Activated T-helper 2 cell treated with anti-CD3 and anti-CD28 coated beads, Interferon-gamma antibody, Interleukin-2, Interleukin-4, amounts not matched to agents 10 μg/mL and 5 μg/mL and 100 μg/mL, durations not matched to agents 14 hours and 24 hours and 36 hours (primary cell): ENCODE data around the gene IGSF8. TPM values are rescaled to one million over a fixed set of nuclear protein-coding genes. Genes with fewer than 3 reads are reported as not detected.

Experiments used
- DNase-seq: peaks from one replicate; pipeline ENCODE4 v3.0.0; 2021; ENCODE audit warnings: low spot score
- H3K27ac Mint-ChIP-seq: one replicate; pipeline ENCODE4 v1.8.0; 2021; ENCODE audit warnings: mixed read lengths
- H3K27me3 Mint-ChIP-seq: one replicate; pipeline ENCODE4 v1.8.0; 2021; ENCODE audit warnings: low read depth, mixed read lengths
- H3K36me3 Mint-ChIP-seq: one replicate; pipeline ENCODE4 v1.8.0; 2021; ENCODE audit warnings: low read depth, mixed read lengths
- H3K4me1 Mint-ChIP-seq: one replicate; pipeline ENCODE4 v1.8.0; 2021; ENCODE audit warnings: low read depth, mixed read lengths
- H3K4me3 Mint-ChIP-seq: one replicate; pipeline ENCODE4 v1.8.0; 2021; ENCODE audit warnings: low read depth, mild to moderate bottlenecking, moderate library complexity, mixed read lengths
- H3K9me3 Mint-ChIP-seq: one replicate; pipeline ENCODE4 v1.8.0; 2021; ENCODE audit warnings: mixed read lengths
- intact Hi-C: fragments of 100-400 bp; cut with micrococcal nuclease; formaldehyde crosslinking; loops from one replicate; pipeline ENCODE4 v1.15.1; 2023
- total RNA-seq: library from RNA; stranded (reverse); gene quantifications from 2 replicates; pipeline ENCODE4 v1.2.3, GENCODE V29; 2022

IGSF8 gene
- total RNA-seq, 1 donor from 2014 or later = 34.1 TPM

GRCh38 chr1:160085686-160086455 is 12.5 kb downstream of the IGSF8 start:
- H3K9me3 Mint-ChIP-seq = no peaks in the 10 kb centered on the region
- no peak overlapping the region for H3K4me3 Mint-ChIP-seq
- peak; percentile 66 for DNase-seq
- no peak overlapping the region for H3K27ac Mint-ChIP-seq
- H3K36me3 Mint-ChIP-seq = peaks cover 8% of the 10 kb centered on the region
- H3K27me3 Mint-ChIP-seq = peaks cover 21% of the 10 kb centered on the region
- intact Hi-C loops = loop anchor here (1.0 to 2.0 kb wide), 2 partner anchors 149 to 166 kb away; no protein-coding TSS in a partner anchor
- peaks cover 6% of the 10 kb centered on the region for H3K4me1 Mint-ChIP-seq

- no peaks in the 10 kb centered on the region for H3K9me3 Mint-ChIP-seq
- no peak overlapping the region for H3K27ac Mint-ChIP-seq
- intact Hi-C loops = loop anchor here (1.0 to 2.0 kb wide), 2 partner anchors 148 to 167 kb away; no protein-coding TSS in a partner anchor
- H3K36me3 Mint-ChIP-seq = peaks cover 8% of the 10 kb centered on the region
- H3K4me3 Mint-ChIP-seq = no peak overlapping the region
- peaks cover 31% of the 10 kb centered on the region for H3K27me3 Mint-ChIP-seq
- DNase-seq = no peak
- H3K4me1 Mint-ChIP-seq = peaks cover 12% of the 10 kb centered on the region
Observed at GRCh38 chr1:160084771-160085321, 13.6 kb downstream of the IGSF8 start.

- Mint-ChIP-seq H3K4me1 (peaks cover 12% of the 10 kb centered on the region), H3K9me3 (no peaks in the 10 kb centered on the region), H3K27ac (no peak overlapping the region), H3K4me3 (peak overlapping the region; percentile 45), H3K27me3 (peaks cover 37% of the 10 kb centered on the region), H3K36me3 (peaks cover 6% of the 10 kb centered on the region)
- intact Hi-C loops = loop anchor here (2.0 kb wide), 1 partner anchor 147 kb away; no protein-coding TSS in a partner anchor
- peak; percentile 69 for DNase-seq
Observed at GRCh38 chr1:160083968-160084770, 14.2 kb downstream of the IGSF8 start.

- Mint-ChIP-seq H3K27ac (no peak overlapping the region), H3K9me3 (no peaks in the 10 kb centered on the region), H3K36me3 (no peaks in the 10 kb centered on the region), H3K4me3 (peak overlapping the region; percentile 38), H3K27me3 (peaks cover 44% of the 10 kb centered on the region), H3K4me1 (peaks cover 16% of the 10 kb centered on the region)
- DNase-seq = no peak
- intact Hi-C loops = no loop called here
Observed at GRCh38 chr1:160082926-160083325, 15.5 kb downstream of the IGSF8 start.

GRCh38 chr1:160082487-160082886 is 15.9 kb downstream of the IGSF8 start:
- Mint-ChIP-seq H3K27ac (no peak overlapping the region), H3K36me3 (no peaks in the 10 kb centered on the region), H3K4me1 (peaks cover 16% of the 10 kb centered on the region), H3K27me3 (peaks cover 44% of the 10 kb centered on the region), H3K9me3 (no peaks in the 10 kb centered on the region), H3K4me3 (peak overlapping the region; percentile 10)
- no peak for DNase-seq
- intact Hi-C loops = no loop called here

- DNase-seq = no peak
- intact Hi-C loops = no loop called here
Observed at GRCh38 chr1:160081261-160081936, 17.0 kb downstream of the IGSF8 start, which contains the start of gene KCNJ9. Gene KCNJ9, plus strand, starts transcription at chr1:160081538. Its CDS starts 2,493 bp downstream, at chr1:160084031.

GRCh38 chr1:160080381-160081100 is 17.9 kb downstream of the IGSF8 start:
- H3K27me3 Mint-ChIP-seq = peaks cover 47% of the 10 kb centered on the region

More at GRCh38 chr1:160081261-160081936, 17.0 kb downstream of the IGSF8 start, which contains the start of gene KCNJ9:
- Mint-ChIP-seq H3K9me3 (no peaks in the 10 kb centered on the region), H3K4me3 (no peak within 1 kb of the TSS), H3K27ac (no peak within 1 kb of the TSS), H3K36me3 (no peaks in the 10 kb centered on the region), H3K4me1 (peaks cover 16% of the 10 kb centered on the region), H3K27me3 (peaks cover 47% of the 10 kb centered on the region)

GRCh38 chr1:160079448-160079847 is 19.0 kb downstream of the IGSF8 start:
- no peak for DNase-seq
- H3K9me3 Mint-ChIP-seq = no peaks in the 10 kb centered on the region
- no peak overlapping the region for H3K27ac Mint-ChIP-seq
- intact Hi-C loops = no loop called here
- peaks cover 14% of the 10 kb centered on the region for H3K4me1 Mint-ChIP-seq
- no peak overlapping the region for H3K4me3 Mint-ChIP-seq
- H3K27me3 Mint-ChIP-seq = peaks cover 47% of the 10 kb centered on the region
- H3K36me3 Mint-ChIP-seq = no peaks in the 10 kb centered on the region

More at GRCh38 chr1:160080381-160081100, 17.9 kb downstream of the IGSF8 start:
- intact Hi-C loops = no loop called here
- H3K4me3 Mint-ChIP-seq = no peak overlapping the region
- H3K9me3 Mint-ChIP-seq = no peaks in the 10 kb centered on the region
- H3K27ac Mint-ChIP-seq = no peak overlapping the region
- DNase-seq = no peak
- peaks cover 15% of the 10 kb centered on the region for H3K4me1 Mint-ChIP-seq
- H3K36me3 Mint-ChIP-seq = no peaks in the 10 kb centered on the region

- Mint-ChIP-seq H3K36me3 (no peaks in the 10 kb centered on the region), H3K9me3 (no peaks in the 10 kb centered on the region), H3K27ac (no peak overlapping the region), H3K27me3 (peaks cover 47% of the 10 kb centered on the region), H3K4me3 (no peak overlapping the region), H3K4me1 (peaks cover 11% of the 10 kb centered on the region)
- DNase-seq = peak; percentile 60
- intact Hi-C loops = loop anchor here (1.0 kb wide), 2 partner anchors 8 to 32 kb away; partner anchors contain the start of gene KCNJ10
Observed at GRCh38 chr1:160078512-160079195, 19.8 kb downstream of the IGSF8 start.

- DNase-seq = no peak
- no peak overlapping the region for H3K4me3 Mint-ChIP-seq
- intact Hi-C loops = no loop called here
- no peaks in the 10 kb centered on the region for H3K36me3 Mint-ChIP-seq
- peaks cover 39% of the 10 kb centered on the region for H3K27me3 Mint-ChIP-seq
- H3K9me3 Mint-ChIP-seq = no peaks in the 10 kb centered on the region
- H3K4me1 Mint-ChIP-seq = peaks cover 11% of the 10 kb centered on the region
- H3K27ac Mint-ChIP-seq = no peak overlapping the region
Observed at GRCh38 chr1:160077486-160077885, 20.9 kb downstream of the IGSF8 start.

- intact Hi-C loops = no loop called here
- Mint-ChIP-seq H3K36me3 (no peaks in the 10 kb centered on the region), H3K9me3 (no peaks in the 10 kb centered on the region), H3K27me3 (peaks cover 30% of the 10 kb centered on the region), H3K4me1 (peaks cover 19% of the 10 kb centered on the region), H3K4me3 (no peak overlapping the region), H3K27ac (no peak overlapping the region)
- no peak for DNase-seq
Observed at GRCh38 chr1:160076295-160076694, 22.1 kb downstream of the IGSF8 start.
